Chondrocyte (in vitro differentiated cells): Measurements from ENCODE around the gene EPB41. TPM values are rescaled to one million over a fixed set of nuclear protein-coding genes. Genes with fewer than 3 reads are reported as not detected.
A peak's percentile ranks its signal among the peaks of the same experiment; 100 is the strongest.
"Not testable (repeated sequence)": the region's sequence is repeated elsewhere in the genome, so short reads cannot be mapped to it uniquely, and the experiment has no call there.

Experiments used
- DNase-seq: peaks from one replicate; pipeline ENCODE4 v3.0.0; 2021; ENCODE audit warnings: mixed read lengths, low spot score
- H3K27ac Mint-ChIP-seq: one replicate; pipeline ENCODE4 v1.8.0; 2021; ENCODE audit warnings: mild to moderate bottlenecking, moderate library complexity, mixed read lengths; ENCODE audit not compliant: unreplicated experiment
- H3K27me3 Mint-ChIP-seq: 2 replicates; pipeline ENCODE4 v1.8.0; 2021; ENCODE audit warnings: low read depth, mixed read lengths
- H3K36me3 Mint-ChIP-seq: 2 replicates; pipeline ENCODE4 v1.8.0; 2021; ENCODE audit warnings: low read depth, mixed read lengths
- H3K4me1 Mint-ChIP-seq: 2 replicates; pipeline ENCODE4 v1.8.0; 2021; ENCODE audit warnings: low read depth, mild to moderate bottlenecking, mixed read lengths
- H3K4me3 Mint-ChIP-seq: one replicate; pipeline ENCODE4 v1.8.0; 2021; ENCODE audit warnings: mild to moderate bottlenecking, moderate library complexity, mixed read lengths; ENCODE audit not compliant: unreplicated experiment
- H3K9me3 Mint-ChIP-seq: 2 replicates; pipeline ENCODE4 v1.8.0; 2021; ENCODE audit warnings: low read depth, mixed read lengths
- total RNA-seq: library from RNA; stranded (reverse); gene quantifications from 3 replicates; pipeline ENCODE4 v1.2.1, GENCODE V29; 2021
- TF ChIP-seq, protein P1 (sequence below): fragments of 200-600 bp; sonication (generic); IDR thresholded peaks from 2 replicates; pipeline ENCODE4 v1.5.0; 2021; ENCODE audit warnings: antibody characterized with exemption, mild to moderate bottlenecking, moderate library complexity

The EPB41 gene
- total RNA-seq, 1 donor from 2014 or later, result 17.7 TPM

DNA sequence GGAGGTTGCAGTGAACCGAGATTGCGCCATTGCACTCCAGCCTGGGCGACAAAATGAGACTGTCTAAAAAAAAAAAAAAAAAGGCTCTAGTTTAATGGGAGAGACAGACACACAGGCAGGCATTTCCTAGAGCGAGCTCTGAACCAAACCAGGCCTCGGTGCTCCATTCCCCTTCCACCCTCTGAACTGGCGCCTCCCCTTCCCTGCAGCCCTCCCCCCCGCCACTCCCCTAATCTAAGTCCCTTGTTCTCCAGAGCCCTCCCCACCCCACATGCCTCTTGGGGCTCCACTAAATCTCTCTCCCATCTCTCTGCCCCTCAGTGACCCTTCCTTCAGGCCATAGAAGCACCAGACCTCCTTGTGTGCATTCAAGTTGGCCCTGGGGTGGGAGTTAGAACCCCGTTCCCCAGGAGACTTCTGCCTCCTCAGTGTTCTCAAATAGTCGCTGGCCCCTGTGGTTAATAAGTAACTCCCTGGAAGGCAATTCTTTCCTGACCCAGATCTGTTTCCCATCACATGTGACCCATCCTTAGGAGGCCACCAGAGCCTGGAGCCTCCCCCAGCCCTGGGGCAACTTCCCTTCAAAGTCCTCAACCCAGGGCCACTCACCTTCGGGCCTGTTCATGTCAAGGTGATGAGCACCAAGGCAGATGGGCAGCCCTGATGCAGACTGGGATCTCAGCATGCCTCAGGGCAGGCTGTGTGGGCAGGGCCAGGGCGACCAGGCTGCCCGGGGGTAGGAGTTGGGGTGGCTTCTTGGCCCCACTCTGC is 42.6 kb upstream of the EPB41 start:
- no peak for DNase-seq
- H3K27me3 Mint-ChIP-seq, result peaks cover 5% of the 10 kb centered on the region
- TF ChIP-seq, protein P1, sequence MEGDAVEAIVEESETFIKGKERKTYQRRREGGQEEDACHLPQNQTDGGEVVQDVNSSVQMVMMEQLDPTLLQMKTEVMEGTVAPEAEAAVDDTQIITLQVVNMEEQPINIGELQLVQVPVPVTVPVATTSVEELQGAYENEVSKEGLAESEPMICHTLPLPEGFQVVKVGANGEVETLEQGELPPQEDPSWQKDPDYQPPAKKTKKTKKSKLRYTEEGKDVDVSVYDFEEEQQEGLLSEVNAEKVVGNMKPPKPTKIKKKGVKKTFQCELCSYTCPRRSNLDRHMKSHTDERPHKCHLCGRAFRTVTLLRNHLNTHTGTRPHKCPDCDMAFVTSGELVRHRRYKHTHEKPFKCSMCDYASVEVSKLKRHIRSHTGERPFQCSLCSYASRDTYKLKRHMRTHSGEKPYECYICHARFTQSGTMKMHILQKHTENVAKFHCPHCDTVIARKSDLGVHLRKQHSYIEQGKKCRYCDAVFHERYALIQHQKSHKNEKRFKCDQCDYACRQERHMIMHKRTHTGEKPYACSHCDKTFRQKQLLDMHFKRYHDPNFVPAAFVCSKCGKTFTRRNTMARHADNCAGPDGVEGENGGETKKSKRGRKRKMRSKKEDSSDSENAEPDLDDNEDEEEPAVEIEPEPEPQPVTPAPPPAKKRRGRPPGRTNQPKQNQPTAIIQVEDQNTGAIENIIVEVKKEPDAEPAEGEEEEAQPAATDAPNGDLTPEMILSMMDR, result no peak
- H3K36me3 Mint-ChIP-seq, result no peaks in the 10 kb centered on the region
- no peak overlapping the region for H3K4me3 Mint-ChIP-seq
- no peak overlapping the region for H3K27ac Mint-ChIP-seq
- peaks cover 7% of the 10 kb centered on the region for H3K4me1 Mint-ChIP-seq
- H3K9me3 Mint-ChIP-seq, result no peaks in the 10 kb centered on the region

DNA sequence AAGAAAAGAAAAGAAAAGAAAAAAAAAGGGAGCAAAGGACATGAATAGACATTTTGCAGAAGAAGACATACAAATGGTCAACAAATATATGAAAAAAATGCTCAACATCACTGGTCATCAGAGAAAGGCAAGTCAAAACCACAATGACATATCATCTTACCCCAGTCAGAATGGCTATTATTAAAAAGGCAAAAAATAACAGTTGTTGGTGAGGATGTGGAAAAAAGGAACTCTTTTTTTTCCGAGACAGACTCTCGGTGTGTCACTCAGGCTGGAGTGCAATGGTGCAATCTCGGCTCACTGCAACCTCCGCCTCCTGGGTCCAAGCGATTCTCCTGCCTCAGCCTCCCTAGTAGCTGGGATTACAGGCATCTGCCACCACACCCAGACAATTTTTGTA is 39.2 kb upstream of the EPB41 start:
- H3K27me3 Mint-ChIP-seq, H3K4me3 Mint-ChIP-seq, H3K27ac Mint-ChIP-seq, H3K4me1 Mint-ChIP-seq, DNase-seq, H3K36me3 Mint-ChIP-seq, H3K9me3 Mint-ChIP-seq: not testable (repeated sequence)

DNA sequence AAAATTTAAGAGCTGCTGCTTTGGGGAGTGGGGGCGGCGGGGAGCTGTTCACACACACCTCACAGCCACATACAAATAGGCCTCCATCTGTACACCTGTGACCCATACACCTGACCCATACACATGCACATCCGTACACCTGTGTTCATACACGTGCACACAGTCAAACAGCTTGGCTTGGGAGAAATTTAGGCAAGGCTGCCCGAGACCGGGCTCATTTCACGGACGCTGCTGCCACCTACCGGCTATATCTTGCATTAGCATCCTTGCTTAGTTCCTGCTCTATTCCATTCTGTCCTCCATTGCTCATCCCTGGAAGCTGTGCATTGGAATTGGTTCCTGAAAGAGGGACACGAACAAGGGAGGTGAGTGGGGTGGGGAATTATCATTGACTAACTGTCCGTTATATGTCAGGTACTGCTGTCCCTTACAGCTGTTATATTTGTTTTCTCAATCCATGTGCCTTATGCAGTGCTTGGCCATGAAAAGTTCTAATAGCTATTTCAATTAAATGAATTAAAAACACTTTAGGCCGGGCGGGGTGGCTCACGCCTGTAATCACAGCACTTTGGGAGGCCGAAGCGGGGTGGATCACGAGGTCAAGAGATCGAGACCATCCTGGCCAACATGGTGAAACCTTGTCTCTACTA is 37.1 kb upstream of the EPB41 start:
- Mint-ChIP-seq H3K27ac (no peak overlapping the region), H3K9me3 (no peaks in the 10 kb centered on the region), H3K36me3 (no peaks in the 10 kb centered on the region), H3K4me1 (peaks cover 6% of the 10 kb centered on the region), H3K4me3 (no peak overlapping the region), H3K27me3 (peaks cover 2% of the 10 kb centered on the region)
- TF ChIP-seq, protein P1, result peak; percentile 99
- DNase-seq, result no peak

DNA sequence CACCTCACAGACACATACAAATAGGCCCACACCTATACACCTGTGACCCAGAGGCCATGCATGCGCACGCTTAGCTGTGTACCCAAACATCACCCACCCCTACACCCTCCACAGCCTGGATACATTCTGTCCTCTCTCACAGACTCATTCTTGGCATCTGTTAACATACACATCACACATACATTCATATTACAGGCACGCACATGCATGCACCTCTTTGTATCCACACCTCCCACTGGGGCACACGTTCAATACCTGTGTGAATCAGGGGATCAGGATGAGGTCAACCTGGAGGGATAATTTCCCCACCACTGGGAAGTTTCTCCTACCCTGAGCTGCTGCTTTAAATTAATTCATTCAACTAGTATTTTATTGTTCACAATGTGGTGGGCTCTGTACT is 35.6 kb upstream of the EPB41 start:
- Mint-ChIP-seq H3K4me1 (peaks cover 6% of the 10 kb centered on the region), H3K27me3 (peaks cover 2% of the 10 kb centered on the region), H3K27ac (no peak overlapping the region), H3K4me3 (no peak overlapping the region), H3K36me3 (no peaks in the 10 kb centered on the region), H3K9me3 (no peaks in the 10 kb centered on the region)
- TF ChIP-seq, protein P1, result no peak
- no peak for DNase-seq

DNA sequence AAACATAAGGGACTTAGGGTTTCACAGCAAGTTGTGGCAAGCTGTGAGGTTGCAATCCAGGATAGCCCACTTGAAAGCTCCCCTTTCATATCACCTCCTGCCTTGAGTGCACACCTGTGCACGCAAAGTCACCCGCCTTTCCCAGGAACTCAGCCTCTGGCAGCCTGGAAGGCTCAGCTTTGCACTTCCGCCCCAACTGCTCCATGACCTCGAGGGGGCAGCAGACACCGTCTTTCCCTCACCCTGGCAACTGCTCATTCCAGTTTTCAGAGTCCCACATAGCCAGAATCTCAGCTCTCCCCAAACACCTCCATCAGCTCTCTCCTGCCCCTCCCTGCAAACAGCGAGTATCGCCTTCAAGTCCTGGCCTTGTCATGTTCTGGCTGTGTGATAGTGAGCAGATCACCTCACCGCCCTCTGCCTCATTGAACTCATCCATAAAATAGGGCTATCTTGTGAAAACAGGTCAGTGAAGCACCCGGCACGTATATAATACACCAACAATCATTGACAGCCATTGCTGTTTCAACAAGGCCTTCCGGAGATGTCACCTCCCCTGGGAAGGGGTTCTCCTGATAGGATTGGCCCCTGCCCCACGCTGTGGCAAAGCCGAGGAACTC is 32.2 kb upstream of the EPB41 start:
- Mint-ChIP-seq H3K4me1 (peaks cover 30% of the 10 kb centered on the region), H3K27ac (peak overlapping the region; percentile 12), H3K27me3 (peaks cover under 1% of the 10 kb centered on the region), H3K9me3 (no peaks in the 10 kb centered on the region), H3K4me3 (no peak overlapping the region), H3K36me3 (no peaks in the 10 kb centered on the region)
- TF ChIP-seq, protein P1, result peak; percentile 95
- DNase-seq, result no peak
